Epithelial cell of prostate (primary cell): ENCODE results near the gene LRRC47.

Source experiments
- DNase-seq: peaks from one replicate; pipeline ENCODE4 v3.0.0-alpha.2; 2011; ENCODE audit warnings: low read depth, low spot score
- H3K27ac ChIP-seq: fragments of 450-650 bp; 2 replicates; pipeline ENCODE4 v1.5.1; 2017; ENCODE audit warnings: mild to moderate bottlenecking

The LRRC47 gene

GRCh38 chr1:3796215-3797061 is at the start of gene LRRC47:
TSS of gene LRRC47 (minus strand) at chr1:3796498. CDS start at chr1:3796476, 22 bp downstream.
- peak; percentile 59 for DNase-seq
- H3K27ac ChIP-seq = peak within 1 kb of the TSS; percentile 33

- DNase-seq = no peak
- no peak overlapping the region for H3K27ac ChIP-seq
Observed at GRCh38 chr1:3842912-3843311, 46.6 kb upstream of the LRRC47 start.

GRCh38 chr1:3841491-3841890 is 45.2 kb upstream of the LRRC47 start:
- no peak overlapping the region for H3K27ac ChIP-seq
- no peak for DNase-seq

GRCh38 chr1:3838788-3839187 is 42.5 kb upstream of the LRRC47 start:
- no peak for DNase-seq
- H3K27ac ChIP-seq = no peak overlapping the region

GRCh38 chr1:3837685-3838084 is 41.4 kb upstream of the LRRC47 start:
- no peak for DNase-seq

GRCh38 chr1:3837200-3837599 is 40.9 kb upstream of the LRRC47 start:
- DNase-seq = no peak
- H3K27ac ChIP-seq = no peak overlapping the region

More at GRCh38 chr1:3837685-3838084, 41.4 kb upstream of the LRRC47 start:
- H3K27ac ChIP-seq = no peak overlapping the region

GRCh38 chr1:3836421-3836820 is 40.1 kb upstream of the LRRC47 start:
- no peak for DNase-seq
- no peak overlapping the region for H3K27ac ChIP-seq

- DNase-seq = no peak
- H3K27ac ChIP-seq = no peak overlapping the region
Observed at GRCh38 chr1:3834701-3835100, 38.4 kb upstream of the LRRC47 start.

GRCh38 chr1:3831689-3832088 is 35.4 kb upstream of the LRRC47 start:
- no peak for DNase-seq
- H3K27ac ChIP-seq = no peak overlapping the region

- no peak overlapping the region for H3K27ac ChIP-seq
- DNase-seq = no peak
Observed at GRCh38 chr1:3828391-3828790, 32.1 kb upstream of the LRRC47 start.

GRCh38 chr1:3827813-3828307 is 31.6 kb upstream of the LRRC47 start:
- H3K27ac ChIP-seq = no peak overlapping the region
- DNase-seq = no peak

GRCh38 chr1:3825356-3825755 is 29.1 kb upstream of the LRRC47 start:
- DNase-seq = no peak
- H3K27ac ChIP-seq = no peak overlapping the region

GRCh38 chr1:3824650-3825049 is 28.4 kb upstream of the LRRC47 start:
- no peak overlapping the region for H3K27ac ChIP-seq
- no peak for DNase-seq

GRCh38 chr1:3822421-3822820 is 26.1 kb upstream of the LRRC47 start:
- DNase-seq = no peak
- no peak overlapping the region for H3K27ac ChIP-seq

GRCh38 chr1:3821908-3822307 is 25.6 kb upstream of the LRRC47 start:
- DNase-seq = no peak
- H3K27ac ChIP-seq = no peak overlapping the region

GRCh38 chr1:3821447-3821846 is 25.1 kb upstream of the LRRC47 start:
- DNase-seq = no peak
- no peak overlapping the region for H3K27ac ChIP-seq

GRCh38 chr1:3821004-3821403 is 24.7 kb upstream of the LRRC47 start:
- H3K27ac ChIP-seq = no peak overlapping the region
- DNase-seq = no peak

GRCh38 chr1:3820316-3820715 is 24.0 kb upstream of the LRRC47 start:
- H3K27ac ChIP-seq = no peak overlapping the region
- DNase-seq = no peak

- H3K27ac ChIP-seq = peak overlapping the region; percentile 19
- no peak for DNase-seq
Observed at GRCh38 chr1:3819771-3820200, 23.5 kb upstream of the LRRC47 start.

- DNase-seq = no peak
- no peak overlapping the region for H3K27ac ChIP-seq
Observed at GRCh38 chr1:3817821-3818597, 21.7 kb upstream of the LRRC47 start.

GRCh38 chr1:3817138-3817740 is 20.9 kb upstream of the LRRC47 start:
- H3K27ac ChIP-seq = no peak overlapping the region
- no peak for DNase-seq
